ENCODE data around the gene GPR15LG.

GRCh38 chr10:84202349-84202748 lies 28.7 kb downstream of the GPR15LG start:
- TF ChIP-seq, protein P1, sequence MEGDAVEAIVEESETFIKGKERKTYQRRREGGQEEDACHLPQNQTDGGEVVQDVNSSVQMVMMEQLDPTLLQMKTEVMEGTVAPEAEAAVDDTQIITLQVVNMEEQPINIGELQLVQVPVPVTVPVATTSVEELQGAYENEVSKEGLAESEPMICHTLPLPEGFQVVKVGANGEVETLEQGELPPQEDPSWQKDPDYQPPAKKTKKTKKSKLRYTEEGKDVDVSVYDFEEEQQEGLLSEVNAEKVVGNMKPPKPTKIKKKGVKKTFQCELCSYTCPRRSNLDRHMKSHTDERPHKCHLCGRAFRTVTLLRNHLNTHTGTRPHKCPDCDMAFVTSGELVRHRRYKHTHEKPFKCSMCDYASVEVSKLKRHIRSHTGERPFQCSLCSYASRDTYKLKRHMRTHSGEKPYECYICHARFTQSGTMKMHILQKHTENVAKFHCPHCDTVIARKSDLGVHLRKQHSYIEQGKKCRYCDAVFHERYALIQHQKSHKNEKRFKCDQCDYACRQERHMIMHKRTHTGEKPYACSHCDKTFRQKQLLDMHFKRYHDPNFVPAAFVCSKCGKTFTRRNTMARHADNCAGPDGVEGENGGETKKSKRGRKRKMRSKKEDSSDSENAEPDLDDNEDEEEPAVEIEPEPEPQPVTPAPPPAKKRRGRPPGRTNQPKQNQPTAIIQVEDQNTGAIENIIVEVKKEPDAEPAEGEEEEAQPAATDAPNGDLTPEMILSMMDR (IDR thresholded peaks at IDR 0.05) = no peak
- TF ChIP-seq POLR2A (IDR thresholded peaks at IDR 0.05) (no peak), EP300 (IDR thresholded peaks at IDR 0.05) (no peak)
